Gastroesophageal sphincter (tissue), 2 donors: Measurements from ENCODE around the gene QKI.

Experiments
- EP300 ChIP-seq: sonication (generic); formaldehyde crosslinking; IDR thresholded peaks from one replicate; pipeline ENCODE4 v1.6.1; 2017; ENCODE audit warnings: antibody characterized with exemption, mild to moderate bottlenecking
- POLR2AphosphoS5 ChIP-seq: sonication (generic); formaldehyde crosslinking; IDR thresholded peaks from one replicate; pipeline ENCODE4 v1.6.1; 2017; ENCODE audit warnings: antibody characterized with exemption

DNA sequence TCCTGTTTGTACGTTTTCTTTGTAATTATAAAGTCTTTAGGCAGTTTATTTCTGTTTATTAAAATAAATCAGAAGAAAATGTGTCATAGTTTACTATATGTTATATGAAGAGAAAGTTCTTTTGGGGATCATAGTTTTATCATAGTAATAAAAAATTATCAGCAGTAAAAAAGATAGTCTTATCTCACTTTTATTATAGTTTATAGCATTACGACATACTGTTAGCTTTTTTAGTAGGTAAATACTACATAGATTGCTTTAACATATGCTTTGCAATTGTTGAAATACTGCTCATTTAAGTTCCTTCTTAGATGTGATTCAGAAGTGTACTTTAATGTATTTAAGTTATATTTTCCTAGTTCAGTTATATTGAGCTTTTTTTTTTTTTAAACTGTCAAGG, 13.9 kb downstream of the QKI start:
- TF ChIP-seq POLR2AphosphoS5 (no peak), EP300 (no peak)
